Hepatocyte (in vitro differentiated cells): ENCODE measurements around the gene HPS4. TPM values are rescaled to one million over a fixed set of nuclear protein-coding genes. Genes with fewer than 3 reads are reported as not detected.

Experiments used
- DNase-seq: peaks from one replicate; pipeline ENCODE4 v3.0.0-alpha.2; 2016; ENCODE audit warnings: low spot score
- H2AFZ ChIP-seq: fragments of 200-600 bp; sonication (generic); 2 replicates; pipeline ENCODE4 v1.6.0; 2016; ENCODE audit warnings: antibody characterized with exemption, mild to moderate bottlenecking
- H3K27ac ChIP-seq: fragments of 200-600 bp; sonication (generic); 2 replicates; pipeline ENCODE4 v1.5.1; 2016; ENCODE audit warnings: mild to moderate bottlenecking
- H3K27me3 ChIP-seq: fragments of 200-600 bp; sonication (generic); 2 replicates; pipeline ENCODE4 v1.6.1; 2016
- H3K36me3 ChIP-seq: fragments of 200-600 bp; sonication (generic); replicated peaks from 2 replicates; pipeline ENCODE4 v1.5.1; 2016; ENCODE audit warnings: low read depth; ENCODE audit not compliant: insufficient read depth
- H3K4me1 ChIP-seq: fragments of 200-600 bp; sonication (generic); 2 replicates; pipeline ENCODE4 v1.5.1; 2016; ENCODE audit warnings: mild to moderate bottlenecking, moderate library complexity; ENCODE audit not compliant: insufficient read depth
- H3K4me2 ChIP-seq: fragments of 200-600 bp; sonication (generic); 2 replicates; pipeline ENCODE4 v1.6.0; 2016
- H3K4me3 ChIP-seq: fragments of 200-600 bp; sonication (generic); 2 replicates; pipeline ENCODE4 v1.5.1; 2016; ENCODE audit warnings: mild to moderate bottlenecking
- H3K79me2 ChIP-seq: fragments of 200-600 bp; sonication (generic); 2 replicates; pipeline ENCODE4 v1.6.0; 2017; ENCODE audit warnings: mild to moderate bottlenecking
- H3K9me2 ChIP-seq: fragments of 200-600 bp; sonication (generic); replicated peaks from 2 replicates; pipeline ENCODE4 v1.6.0; 2017; ENCODE audit warnings: mild to moderate bottlenecking; ENCODE audit not compliant: insufficient read depth
- H3K9me3 ChIP-seq: fragments of 200-600 bp; sonication (generic); 2 replicates; pipeline ENCODE4 v1.5.1; 2016; ENCODE audit warnings: low read depth, mild to moderate bottlenecking
- H4K20me1 ChIP-seq: fragments of 200-600 bp; sonication (generic); 2 replicates; pipeline ENCODE4 v1.6.0; 2016; ENCODE audit warnings: mild to moderate bottlenecking; ENCODE audit not compliant: insufficient read depth, poor library complexity, severe bottlenecking
- CTCF ChIP-seq: fragments of 200-600 bp; sonication (generic); IDR thresholded peaks from 2 replicates; pipeline ENCODE4 v1.5.1; 2016; ENCODE audit warnings: antibody characterized with exemption, mild to moderate bottlenecking; ENCODE audit not compliant: poor library complexity
- EZH2 ChIP-seq: fragments of 200-600 bp; sonication (generic); IDR thresholded peaks from 2 replicates; pipeline ENCODE4 v1.6.1; 2016; ENCODE audit warnings: antibody characterized with exemption, mild to moderate bottlenecking, borderline replicate concordance
- EZH2phosphoT487 ChIP-seq: fragments of 200-600 bp; sonication (generic); IDR thresholded peaks from one replicate; pipeline ENCODE4 v1.6.1; 2018; ENCODE audit warnings: antibody characterized with exemption, mild to moderate bottlenecking, low read depth, moderate library complexity; ENCODE audit not compliant: unreplicated experiment, severe bottlenecking
- WGBS: methylation state at CpG from one replicate; pipeline ENCODE4 v1.1.6; 2016; ENCODE audit warnings: low lambda C conversion rate; ENCODE audit errors: missing lambda C conversion rate; 5-methylcytosine and 5-hydroxymethylcytosine counted together
- polyA plus RNA-seq: library from polyadenylated mRNA; unstranded; fragments of >200 nt; fragmentation: Nextera tagmentation; extraction: Ambion mirVana; gene quantifications from 2 replicates; pipeline ENCODE4 v1.2.1, GENCODE V29; 2016
- total RNA-seq: library from RNA; depleted of rRNA; stranded (reverse); fragments of >200 nt; gene quantifications from 2 replicates; pipeline ENCODE4 v1.2.3, GENCODE V29; 2014

The HPS4 gene
- total and polyA plus RNA-seq, 2 experiments from 2014 or later = 20.2 to 36.7 TPM

DNA sequence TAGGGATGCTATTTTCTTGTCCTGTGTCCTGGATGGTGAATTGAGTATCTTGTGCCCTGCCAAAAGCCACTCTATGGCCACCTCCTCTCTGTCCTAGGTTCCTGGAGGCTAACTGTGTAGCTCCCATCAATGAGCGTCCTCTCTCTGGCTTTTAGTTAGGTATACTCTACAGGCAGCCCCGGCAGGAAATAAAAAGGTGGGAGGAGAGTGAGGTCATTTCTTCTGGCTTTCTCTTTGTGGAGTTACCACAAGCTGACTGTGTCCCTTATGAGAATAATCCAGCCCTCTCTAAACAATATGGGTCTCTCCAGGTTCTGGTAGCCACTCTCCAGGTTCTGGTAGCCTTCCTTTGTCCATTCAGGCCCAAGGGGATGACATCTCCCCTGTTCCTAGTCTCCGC, 66.2 kb downstream of the HPS4 start:
- no peaks in the 10 kb centered on the region for H3K9me2 ChIP-seq
- H3K27ac ChIP-seq = no peak overlapping the region
- H3K9me3 ChIP-seq = no peaks in the 10 kb centered on the region
- H3K4me3 ChIP-seq = no peak overlapping the region
- no peak overlapping the region for H3K4me2 ChIP-seq
- WGBS = 84% methylated on average over 3 of the region's 3 CpGs
- H3K36me3 ChIP-seq = no peaks in the 10 kb centered on the region
- no peak for TF ChIP-seq EZH2phosphoT487
- no peak for TF ChIP-seq EZH2
- TF ChIP-seq CTCF = no peak
- H4K20me1 ChIP-seq = no peaks in the 10 kb centered on the region
- peaks cover 12% of the 10 kb centered on the region for H3K27me3 ChIP-seq
- H3K4me1 ChIP-seq = no peaks in the 10 kb centered on the region
- H2AFZ ChIP-seq = no peak overlapping the region
- no peak for DNase-seq
- no peaks in the 10 kb centered on the region for H3K79me2 ChIP-seq

DNA sequence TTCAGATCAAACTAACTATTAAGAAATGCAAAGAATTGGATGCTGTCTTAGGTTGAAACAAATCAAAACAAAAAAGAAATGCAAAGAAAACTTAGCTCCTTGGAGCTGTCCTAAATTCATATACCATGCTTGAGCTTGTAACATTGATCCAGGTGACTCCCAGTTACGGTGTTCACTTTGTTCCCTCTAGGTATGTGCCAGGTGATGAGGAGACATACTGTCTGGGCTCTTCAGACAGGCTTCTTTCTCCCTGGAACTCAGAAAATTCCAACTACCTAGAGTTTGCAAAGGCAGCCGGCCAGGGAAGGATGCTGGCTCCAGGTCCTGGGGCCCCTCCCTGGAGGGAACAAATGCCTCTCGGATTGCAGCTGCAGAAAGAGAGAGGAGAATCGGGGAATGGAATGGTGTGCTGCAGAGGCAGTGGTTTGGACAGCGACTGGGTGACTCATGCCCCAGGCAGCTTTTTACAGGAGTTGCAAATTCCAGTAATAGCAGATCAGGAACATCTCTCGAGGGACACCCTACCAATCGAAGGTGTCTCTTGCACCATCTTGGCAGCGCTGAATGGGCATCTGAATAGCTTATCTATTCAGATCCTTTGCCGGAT, 66.8 kb downstream of the HPS4 start:
- no peak for TF ChIP-seq EZH2
- no peak for TF ChIP-seq CTCF
- TF ChIP-seq EZH2phosphoT487 = no peak
- no peak overlapping the region for H3K4me2 ChIP-seq

DNA sequence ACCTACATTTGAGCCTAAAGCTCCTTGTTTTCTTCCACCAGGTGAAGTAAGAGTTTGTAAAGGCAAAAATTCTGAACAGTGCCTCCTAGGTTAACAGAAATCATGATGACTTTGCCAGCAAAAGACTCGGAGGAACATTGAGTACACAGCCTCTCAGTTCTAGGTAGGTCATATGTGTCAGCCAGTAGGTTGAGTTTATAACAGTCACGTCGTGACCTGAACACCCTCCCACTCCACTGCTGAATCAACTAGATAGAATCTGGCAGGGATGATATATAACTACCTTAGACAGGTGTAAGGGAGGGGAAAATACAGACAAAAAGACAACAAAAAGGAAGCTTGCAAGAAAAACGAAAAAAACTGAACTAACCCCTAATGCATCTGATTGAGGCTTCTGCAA, 67.3 kb downstream of the HPS4 start:
- no peaks in the 10 kb centered on the region for H3K4me1 ChIP-seq
- no peak overlapping the region for H3K4me3 ChIP-seq
- no peak for DNase-seq
- H3K27me3 ChIP-seq = peaks cover 23% of the 10 kb centered on the region
- no peaks in the 10 kb centered on the region for H3K9me2 ChIP-seq
- no peak overlapping the region for H3K4me2 ChIP-seq
- 74% methylated on average over 4 of the region's 4 CpGs for WGBS
- TF ChIP-seq CTCF (no peak), EZH2 (no peak), EZH2phosphoT487 (no peak)
- no peak overlapping the region for H2AFZ ChIP-seq
- no peaks in the 10 kb centered on the region for H3K36me3 ChIP-seq
- no peaks in the 10 kb centered on the region for H4K20me1 ChIP-seq
- H3K9me3 ChIP-seq = no peaks in the 10 kb centered on the region
- no peaks in the 10 kb centered on the region for H3K79me2 ChIP-seq
- H3K27ac ChIP-seq = no peak overlapping the region

More for the DNA sequence above, 66.8 kb downstream of the HPS4 start:
- Histone ChIP-seq H4K20me1 (no peaks in the 10 kb centered on the region), H3K9me2 (no peaks in the 10 kb centered on the region), H3K79me2 (no peaks in the 10 kb centered on the region), H3K4me1 (no peaks in the 10 kb centered on the region), H2AFZ (no peak overlapping the region), H3K27ac (no peak overlapping the region), H3K9me3 (no peaks in the 10 kb centered on the region), H3K4me3 (no peak overlapping the region), H3K27me3 (peaks cover 18% of the 10 kb centered on the region), H3K36me3 (no peaks in the 10 kb centered on the region)
- DNase-seq = peak; percentile 54
- WGBS = 16% methylated on average over 9 of the region's 9 CpGs

DNA sequence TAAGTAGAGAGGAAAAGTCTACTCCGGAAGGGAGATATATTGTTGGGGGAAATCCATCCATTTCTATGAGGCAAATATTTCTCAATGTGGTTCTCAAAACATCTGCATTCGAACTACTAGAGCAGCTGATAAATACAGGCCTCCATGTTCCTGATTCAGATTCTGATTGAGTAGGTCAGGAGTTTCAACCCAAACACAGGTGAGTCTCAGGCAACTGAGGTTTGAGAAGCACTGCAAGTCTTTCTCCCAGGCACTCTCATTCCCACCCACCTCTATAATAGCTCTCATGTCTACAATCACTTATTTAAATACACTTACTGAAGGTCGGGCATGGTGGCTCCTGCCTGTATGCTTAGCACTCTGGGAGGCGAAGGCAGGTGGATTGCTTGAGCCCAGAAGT, 69.2 kb downstream of the HPS4 start:
- no peak overlapping the region for H3K4me3 ChIP-seq
- no peaks in the 10 kb centered on the region for H4K20me1 ChIP-seq
- no peak overlapping the region for H2AFZ ChIP-seq
- H3K9me3 ChIP-seq = no peaks in the 10 kb centered on the region
- H3K4me1 ChIP-seq = no peaks in the 10 kb centered on the region
- peaks cover 24% of the 10 kb centered on the region for H3K27me3 ChIP-seq
- no peak for DNase-seq
- H3K9me2 ChIP-seq = no peaks in the 10 kb centered on the region
- H3K79me2 ChIP-seq = no peaks in the 10 kb centered on the region
- no peaks in the 10 kb centered on the region for H3K36me3 ChIP-seq
- H3K27ac ChIP-seq = no peak overlapping the region
- TF ChIP-seq EZH2 = no peak
- TF ChIP-seq CTCF = no peak
- TF ChIP-seq EZH2phosphoT487 = no peak
- 85% methylated on average over 4 of the region's 4 CpGs for WGBS
- no peak overlapping the region for H3K4me2 ChIP-seq
